H1 (cell line): ENCODE results near the gene TRAPPC12. TPM values are rescaled to one million over a fixed set of nuclear protein-coding genes. Genes with fewer than 3 reads are reported as not detected.

Experiments used
- GTF2F1 ChIP-seq: IDR thresholded peaks from 2 replicates; pipeline ENCODE4 v1.6.1; 2012; ENCODE audit warnings: low read depth, low read length, improper control_type of control experiment, borderline replicate concordance
- HDAC2 ChIP-seq, 2 experiments: fragments of 300-600 bp in 1 of 2; sonication (generic) in 1 of 2; IDR thresholded peaks; 2 replicates each; pipeline ENCODE4 v1.6.1; 2011 to 2012; ENCODE audit warnings: low read depth in 2 of 2, low read length in 2 of 2, mild to moderate bottlenecking in 2 of 2, moderate library complexity in 2 of 2, borderline replicate concordance in 1 of 2, inconsistent platforms in 1 of 2
- RXRA ChIP-seq: IDR thresholded peaks from 2 replicates; pipeline ENCODE4 v1.6.1; 2011; ENCODE audit warnings: low read depth, mild to moderate bottlenecking, low read length, moderate library complexity; ENCODE audit not compliant: insufficient read depth
- SIX5 ChIP-seq: IDR thresholded peaks from 2 replicates; pipeline ENCODE4 v1.6.1; 2011; ENCODE audit warnings: mild to moderate bottlenecking, low read depth, low read length
- SP4 ChIP-seq: IDR thresholded peaks from 2 replicates; pipeline ENCODE4 v1.6.1; 2012; ENCODE audit warnings: low read length, inconsistent platforms
- SRF ChIP-seq: IDR thresholded peaks from 2 replicates; pipeline ENCODE4 v1.6.1; 2011; ENCODE audit warnings: mild to moderate bottlenecking, low read depth, low read length, moderate library complexity
- polyA plus RNA-seq, 7 experiments: library from polyadenylated mRNA; depleted of rRNA in 3 of 7; stranded (reverse) in 5 of 7; unstranded in 2 of 7; fragments of >200 nt in 5 of 7; fragments of 200-250 nt in 2 of 7; gene quantifications; 1 replicate in 5 of 7; 2 replicates in 1 of 7; 4 replicates in 1 of 7; pipeline versions ENCODE4 v1.2.1 to v1.2.3, GENCODE V29; 2011 to 2013; ENCODE audit warnings: missing spikeins in 2 of 7, mixed read lengths in 2 of 7
- total RNA-seq: library from RNA; stranded (reverse); fragmentation: NEBNext Ultra II Directional; extraction: Animal tissue kit (Norgen Biotek cat#: 25700); gene quantifications from 2 replicates; pipeline ENCODE4 v1.2.1, GENCODE V29; 2021

Gene TRAPPC12
- total and polyA plus RNA-seq, 2 of the 8 experiments (the other 6 are each of a cell fraction or from before 2014, with no cell fraction given), result 35.0 to 67.3 TPM

- no peak for TF ChIP-seq RXRA
- TF ChIP-seq SIX5, result no peak
- TF ChIP-seq GTF2F1, result no peak
- no peak for TF ChIP-seq SP4
- TF ChIP-seq HDAC2 (IDR thresholded peaks at IDR 0.05; ENCODE audit: borderline replicate concordance in 1 of 2, low read depth in 2 of 2, low read length in 2 of 2), result no peak
- no peak for TF ChIP-seq SRF
- TF ChIP-seq, all 59 proteins: peak for 0
These were observed 12.7 kb downstream of the TRAPPC12 start (continued) for GRCh38 chr2:3392216-3392615.
